SK-N-SH (cell line): Measurements from ENCODE around the gene PAPLN. TPM values are rescaled to one million over a fixed set of nuclear protein-coding genes. Genes with fewer than 3 reads are reported as not detected.

Experiments
- CTCF ChIA-PET: fragments of 300-600, 350-600 bp; formaldehyde crosslinking; extraction: SDS; loops from one replicate; lab custom pipeline; 2021; lab: Yijun Ruan, JAX
- POLR2A ChIA-PET: fragments of 350-600 bp; sonication (Branson Sonifier 250); formaldehyde crosslinking; extraction: SDS; loops from one replicate; lab custom pipeline; 2020; ENCODE audit warnings: antibody characterized with exemption, inconsistent platforms; lab: Yijun Ruan, JAX
- DNase-seq: peaks from one replicate; pipeline ENCODE4 v3.0.0; 2012
- H2AFZ ChIP-seq: fragments of 200-600 bp; sonication (generic); 2 replicates; pipeline ENCODE4 v1.8.1; 2016; ENCODE audit warnings: antibody characterized with exemption, mild to moderate bottlenecking, low read depth
- H3F3A ChIP-seq: fragments of 200-600 bp; sonication (generic); replicated peaks from 2 replicates; pipeline ENCODE3; 2016; ENCODE audit warnings: antibody characterized with exemption, mild to moderate bottlenecking; ENCODE audit not compliant: insufficient read depth
- H3K27ac ChIP-seq, 2 experiments: fragments of 200-500 bp in 1 of 2; fragments of 200-600 bp in 1 of 2; sonication (Bioruptor generic) in 1 of 2; sonication (generic), shearing (Covaris generic) in 1 of 2; 2 replicates each; pipeline versions ENCODE4 v1.5.1 to v1.6.1; 2014 to 2016; ENCODE audit warnings: low read depth in 2 of 2, inconsistent platforms in 1 of 2, low read length in 1 of 2, mild to moderate bottlenecking in 1 of 2, mixed read lengths in 1 of 2
- H3K27me3 ChIP-seq: fragments of 200-600 bp; sonication (generic), shearing (Covaris generic); 2 replicates; pipeline ENCODE4 v1.6.1; 2016; ENCODE audit warnings: mixed run types; ENCODE audit not compliant: insufficient read depth
- H3K36me3 ChIP-seq, 2 experiments: fragments of 200-500 bp in 1 of 2; fragments of 200-600 bp in 1 of 2; sonication (Bioruptor generic) in 1 of 2; sonication (generic) in 1 of 2; replicated peaks in 1 of 2; 2 replicates each; pipeline versions ENCODE3 to v1.5.1; 2014 to 2016; ENCODE audit warnings: low read length in 1 of 2, mild to moderate bottlenecking in 1 of 2; ENCODE audit not compliant: insufficient read depth in 2 of 2, control insufficient read depth in 1 of 2
- H3K4me1 ChIP-seq, 2 experiments: fragments of 200-500 bp in 1 of 2; fragments of 200-600 bp in 1 of 2; sonication (Bioruptor generic) in 1 of 2; sonication (generic), shearing (Covaris generic) in 1 of 2; 2 replicates each; pipeline versions ENCODE4 v1.5.1 to v1.6.1; 2014 to 2016; ENCODE audit warnings: low read depth in 1 of 2, low read length in 1 of 2, mixed run types in 1 of 2; ENCODE audit not compliant: insufficient read depth in 2 of 2, control insufficient read depth in 1 of 2
- H3K4me2 ChIP-seq: fragments of 200-600 bp; sonication (generic), shearing (Covaris generic); 2 replicates; pipeline ENCODE4 v1.6.1; 2017; ENCODE audit warnings: mixed run types
- H3K4me3 ChIP-seq, 2 experiments: fragments of 200-500 bp in 1 of 2; fragments of 200-600 bp in 1 of 2; sonication (Bioruptor generic) in 1 of 2; sonication (generic), shearing (Covaris generic) in 1 of 2; 2 replicates each; pipeline versions ENCODE4 v1.5.1 to v1.8.1; 2014 to 2016; ENCODE audit warnings: low read depth in 2 of 2, inconsistent platforms in 1 of 2, low read length in 1 of 2, mild to moderate bottlenecking in 1 of 2, mixed read lengths in 1 of 2, moderate library complexity in 1 of 2
- H3K79me2 ChIP-seq: fragments of 200-600 bp; sonication (generic); 2 replicates; pipeline ENCODE4 v1.8.1; 2017; ENCODE audit warnings: mild to moderate bottlenecking; ENCODE audit not compliant: insufficient read depth
- H3K9ac ChIP-seq: fragments of 200-600 bp; sonication (generic); 2 replicates; pipeline ENCODE4 v1.6.1; 2017; ENCODE audit warnings: mixed run types
- H3K9me2 ChIP-seq: fragments of 200-600 bp; sonication (generic); 2 replicates; pipeline ENCODE4 v1.6.1; 2017; ENCODE audit warnings: mixed run types
- H3K9me3 ChIP-seq: fragments of 200-600 bp; sonication (generic); 2 replicates; pipeline ENCODE4 v1.6.1; 2017; ENCODE audit warnings: mixed run types, mild to moderate bottlenecking, moderate library complexity
- H4K20me1 ChIP-seq: fragments of 200-600 bp; sonication (generic); 2 replicates; pipeline ENCODE4 v1.6.1; 2017; ENCODE audit warnings: mild to moderate bottlenecking, mixed run types; ENCODE audit not compliant: insufficient read depth
- FOSL2 ChIP-seq: IDR thresholded peaks from 2 replicates; pipeline ENCODE4 v1.4.0; 2012; ENCODE audit warnings: low read depth, mild to moderate bottlenecking, moderate library complexity, borderline replicate concordance
- FOXJ3 ChIP-seq: sonication (generic); formaldehyde crosslinking; IDR thresholded peaks from 2 replicates; pipeline ENCODE4 v1.5.1; 2020; ENCODE audit warnings: mild to moderate bottlenecking, missing genetic modification reagents
- GABPA ChIP-seq: IDR thresholded peaks from 2 replicates; pipeline ENCODE4 v1.4.0; 2012; ENCODE audit warnings: low read depth, mild to moderate bottlenecking
- GATA2 ChIP-seq: sonication (generic); formaldehyde crosslinking; IDR thresholded peaks from 2 replicates; pipeline ENCODE4 v1.5.0; 2020; ENCODE audit warnings: mild to moderate bottlenecking, missing genetic modification reagents
- IRF3 ChIP-seq: fragments of 150-350 bp; IDR thresholded peaks from 2 replicates; pipeline ENCODE4 v1.6.1; 2016; ENCODE audit warnings: mild to moderate bottlenecking, low read depth, low read length
- MAX ChIP-seq: IDR thresholded peaks from 2 replicates; pipeline ENCODE4 v1.4.0; 2012; ENCODE audit warnings: low read depth
- MXI1 ChIP-seq: IDR thresholded peaks from 2 replicates; pipeline ENCODE4 v1.6.1; 2012; ENCODE audit warnings: mild to moderate bottlenecking, low read depth, low read length, improper control_type of control experiment
- RFX5 ChIP-seq: IDR thresholded peaks from 2 replicates; pipeline ENCODE4 v1.6.1; 2012; ENCODE audit warnings: mild to moderate bottlenecking, improper control_type of control experiment, low read length
- SIN3A ChIP-seq: IDR thresholded peaks from 2 replicates; pipeline ENCODE4 v1.6.1; 2012; ENCODE audit warnings: low read depth, mild to moderate bottlenecking, low read length, moderate library complexity, borderline replicate concordance
- SMC3 ChIP-seq: IDR thresholded peaks from 2 replicates; pipeline ENCODE4 v1.6.1; 2012; ENCODE audit warnings: low read depth, low read length, improper control_type of control experiment
- TCF12 ChIP-seq: IDR thresholded peaks from 2 replicates; pipeline ENCODE4 v1.4.0; 2012
- USF1 ChIP-seq: IDR thresholded peaks from 2 replicates; pipeline ENCODE4 v1.4.0; 2012; ENCODE audit warnings: low read depth, borderline replicate concordance
- YY1 ChIP-seq: IDR thresholded peaks from 2 replicates; pipeline ENCODE4 v1.4.0; 2012; ENCODE audit warnings: low read depth, mild to moderate bottlenecking
- WGBS: methylation state at CpG from one replicate; pipeline ENCODE4 v1.1.6; 2017; ENCODE audit warnings: low lambda C conversion rate; 5-methylcytosine and 5-hydroxymethylcytosine counted together
- polyA plus RNA-seq, 3 experiments: library from polyadenylated mRNA; depleted of rRNA; stranded (reverse); fragments of >200 nt; gene quantifications; 2 replicates each; pipeline ENCODE4 v1.2.3, GENCODE V29; 2012
- TF ChIP-seq, protein P1 (sequence below): fragments of 150-350 bp; IDR thresholded peaks from 2 replicates; pipeline ENCODE4 v1.6.1; 2017; ENCODE audit warnings: antibody characterized with exemption, low read length, low read depth, borderline replicate concordance

The PAPLN gene
- polyA plus RNA-seq, 1 of the 3 experiments (the other 2 are of a cell fraction), result 0.13 TPM

DNA sequence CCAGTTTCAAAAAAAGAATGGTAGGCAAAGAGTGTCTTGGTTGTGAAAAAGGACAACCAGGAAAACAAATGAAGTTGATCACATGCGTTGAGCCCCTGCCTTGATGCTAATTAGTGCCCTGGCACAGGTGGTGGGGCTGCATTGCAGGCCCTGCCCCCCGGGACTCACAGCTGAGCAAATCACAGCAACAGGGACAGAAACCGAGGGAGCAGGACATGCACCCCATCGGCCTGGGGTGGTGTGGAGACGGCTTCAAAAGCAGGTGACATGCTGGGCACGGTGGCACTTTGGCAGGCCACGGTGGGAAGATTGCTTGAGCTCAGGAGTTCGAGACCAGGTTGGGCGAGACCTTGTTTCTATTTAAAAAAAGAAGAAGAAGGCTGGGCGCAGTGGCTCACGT lies 1.1 kb upstream of the PAPLN start:
- H3F3A ChIP-seq, result peaks cover 3% of the 10 kb centered on the region
- TF ChIP-seq FOSL2 (no peak), USF1 (no peak), YY1 (no peak), MXI1 (no peak)
- H3K79me2 ChIP-seq, result no peaks in the 10 kb centered on the region
- ChIA-PET CTCF (no interaction called here), POLR2A (no interaction called here)
- H2AFZ ChIP-seq, result no peak overlapping the region
- H3K9me2 ChIP-seq, result no peaks in the 10 kb centered on the region
- H3K4me3 ChIP-seq, result no peak overlapping the region
- WGBS, result 92% methylated on average over 9 of the region's 11 CpGs
- no peak overlapping the region for H3K27ac ChIP-seq
- no peak overlapping the region for H3K9ac ChIP-seq
- no peak overlapping the region for H3K4me2 ChIP-seq
- peaks cover 41% of the 10 kb centered on the region for H3K27me3 ChIP-seq
- DNase-seq, result no peak
- no peaks in the 10 kb centered on the region for H3K36me3 ChIP-seq
- no peaks in the 10 kb centered on the region for H3K9me3 ChIP-seq
- no peaks in the 10 kb centered on the region for H4K20me1 ChIP-seq
- peaks cover 8 to 16% of the 10 kb centered on the region in 2 experiments; a peak in 3 of 4 replicates for H3K4me1 ChIP-seq

DNA sequence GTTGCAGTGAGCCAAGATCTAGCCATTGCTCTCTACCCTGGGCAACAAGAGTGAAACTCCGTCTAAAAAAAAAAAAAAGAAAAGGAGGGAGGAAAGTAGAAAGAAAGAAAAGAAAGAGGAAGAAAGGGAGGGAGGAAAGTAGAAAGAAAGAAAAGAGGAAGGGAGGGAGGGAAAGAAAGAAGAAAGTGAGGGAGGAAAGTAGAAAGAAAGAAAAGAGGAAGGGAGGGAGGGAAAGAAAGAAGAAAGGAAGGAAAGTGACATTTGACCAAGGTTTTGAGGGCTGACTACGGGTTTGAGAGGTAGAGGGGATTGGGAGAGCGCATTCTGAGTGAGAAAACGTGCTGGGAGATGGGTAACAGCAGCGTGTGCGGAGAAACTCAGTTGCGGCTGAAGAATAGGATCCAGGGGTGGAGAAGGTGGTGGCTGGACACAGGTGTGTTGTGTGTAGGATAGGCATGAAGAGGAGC lies 521 bp upstream of the PAPLN start:
- peaks cover 3% of the 10 kb centered on the region for H3F3A ChIP-seq
- no peak for DNase-seq
- H3K4me1 ChIP-seq, result peaks cover 8 to 16% of the 10 kb centered on the region in 2 experiments; a peak in 3 of 4 replicates
- 96% methylated on average over 7 of the region's 7 CpGs for WGBS
- H3K27me3 ChIP-seq, result peaks cover 41% of the 10 kb centered on the region
- H3K27ac ChIP-seq, result no peak overlapping the region
- no peaks in the 10 kb centered on the region for H3K9me3 ChIP-seq
- no peak overlapping the region for H2AFZ ChIP-seq
- no peaks in the 10 kb centered on the region for H3K9me2 ChIP-seq
- no peaks in the 10 kb centered on the region for H4K20me1 ChIP-seq
- CTCF ChIA-PET, result interaction anchor here (2.1 kb wide), 1 partner anchor 235 kb away, joined by 6 read pairs; no protein-coding TSS in a partner anchor
- H3K4me2 ChIP-seq, result no peak overlapping the region
- no peak for TF ChIP-seq IRF3
- no peak for TF ChIP-seq SMC3
- no peak for TF ChIP-seq GATA2 (CRISPR knock-in tag)
- TF ChIP-seq, protein P1, sequence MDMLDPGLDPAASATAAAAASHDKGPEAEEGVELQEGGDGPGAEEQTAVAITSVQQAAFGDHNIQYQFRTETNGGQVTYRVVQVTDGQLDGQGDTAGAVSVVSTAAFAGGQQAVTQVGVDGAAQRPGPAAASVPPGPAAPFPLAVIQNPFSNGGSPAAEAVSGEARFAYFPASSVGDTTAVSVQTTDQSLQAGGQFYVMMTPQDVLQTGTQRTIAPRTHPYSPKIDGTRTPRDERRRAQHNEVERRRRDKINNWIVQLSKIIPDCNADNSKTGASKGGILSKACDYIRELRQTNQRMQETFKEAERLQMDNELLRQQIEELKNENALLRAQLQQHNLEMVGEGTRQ, result no peak
- no peak for TF ChIP-seq FOXJ3
- no peak for TF ChIP-seq USF1
- no peak for TF ChIP-seq RFX5
- no peak for TF ChIP-seq FOSL2
- no peak for TF ChIP-seq SIN3A
- TF ChIP-seq TCF12, result no peak
- TF ChIP-seq MAX, result no peak
- TF ChIP-seq GABPA, result no peak
- H3K4me3 ChIP-seq, result no peak overlapping the region
- no peak overlapping the region for H3K9ac ChIP-seq
- no peaks in the 10 kb centered on the region for H3K36me3 ChIP-seq
- H3K79me2 ChIP-seq, result no peaks in the 10 kb centered on the region
- POLR2A ChIA-PET, result no interaction called here
